HEK293T (cell line): ENCODE data around the gene HSD17B11.
"Not testable (repeated sequence)": the region's sequence is repeated elsewhere in the genome, so short reads cannot be mapped to it uniquely, and the experiment has no call there.

Experiments used
- CTCF ChIA-PET: fragments of 350-600 bp; formaldehyde crosslinking; extraction: SDS; loops from one replicate; lab custom pipeline; 2021; ENCODE audit warnings: antibody characterized with exemption, inconsistent platforms; lab: Yijun Ruan, JAX
- POLR2A ChIA-PET: fragments of 350-600 bp; formaldehyde crosslinking; extraction: SDS; loops from one replicate; lab custom pipeline; 2020; ENCODE audit warnings: antibody characterized with exemption, inconsistent platforms; lab: Yijun Ruan, JAX
- DNase-seq: peaks from one replicate; pipeline ENCODE4 v3.0.0; 2012; ENCODE audit warnings: mixed read lengths; ENCODE audit errors: extremely low spot score
- ARNT ChIP-seq: fragments of 450-650 bp; IDR thresholded peaks from 2 replicates; pipeline ENCODE4 v1.6.1; 2017; ENCODE audit warnings: mild to moderate bottlenecking
- BHLHE40 ChIP-seq: fragments of 450-650 bp; IDR thresholded peaks from 2 replicates; pipeline ENCODE4 v1.6.1; 2016; ENCODE audit warnings: mild to moderate bottlenecking, moderate library complexity, borderline replicate concordance
- CTBP1 ChIP-seq: fragments of 450-650 bp; IDR thresholded peaks from 2 replicates; pipeline ENCODE4 v1.6.1; 2016; ENCODE audit warnings: borderline replicate concordance
- ELF4 ChIP-seq: fragments of 450-650 bp; IDR thresholded peaks from 2 replicates; pipeline ENCODE4 v1.6.1; 2017; ENCODE audit warnings: antibody characterized with exemption
- FOXA1 ChIP-seq: fragments of 450-650 bp; IDR thresholded peaks from 2 replicates; pipeline ENCODE4 v1.6.1; 2016; ENCODE audit warnings: mild to moderate bottlenecking
- FOXK2 ChIP-seq: fragments of 450-650 bp; IDR thresholded peaks from 2 replicates; pipeline ENCODE4 v1.6.1; 2016; ENCODE audit warnings: mild to moderate bottlenecking
- FOXM1 ChIP-seq: fragments of 450-650 bp; IDR thresholded peaks from 2 replicates; pipeline ENCODE4 v1.6.1; 2017; ENCODE audit warnings: mild to moderate bottlenecking, borderline replicate concordance
- HDGF ChIP-seq: fragments of 450-650 bp; IDR thresholded peaks from 2 replicates; pipeline ENCODE4 v1.6.1; 2017; ENCODE audit warnings: antibody characterized with exemption, borderline replicate concordance
- L3MBTL2 ChIP-seq: fragments of 450-650 bp; conservative IDR thresholded peaks from 2 replicates; pipeline ENCODE4 v1.6.1; 2016; ENCODE audit warnings: mild to moderate bottlenecking
- LEF1 ChIP-seq: fragments of 450-650 bp; IDR thresholded peaks from 2 replicates; pipeline ENCODE4 v1.6.1; 2017; ENCODE audit warnings: mild to moderate bottlenecking, borderline replicate concordance
- NFRKB ChIP-seq: fragments of 450-650 bp; IDR thresholded peaks from 2 replicates; pipeline ENCODE4 v1.6.1; 2016; ENCODE audit warnings: mild to moderate bottlenecking, moderate library complexity
- SP1 ChIP-seq: fragments of 450-650 bp; IDR thresholded peaks from 2 replicates; pipeline ENCODE4 v1.6.1; 2017
- SUZ12 ChIP-seq: fragments of 450-650 bp; IDR thresholded peaks from 2 replicates; pipeline ENCODE4 v1.6.1; 2016; ENCODE audit warnings: mild to moderate bottlenecking
- TARDBP ChIP-seq: fragments of 450-650 bp; IDR thresholded peaks from 2 replicates; pipeline ENCODE4 v1.6.1; 2016
- ZNF384 ChIP-seq: fragments of 450-650 bp; IDR thresholded peaks from 2 replicates; pipeline ENCODE4 v1.6.1; 2016
- TF ChIP-seq, protein P1 (sequence below): fragments of 450-650 bp; IDR thresholded peaks from 2 replicates; pipeline ENCODE4 v1.6.1; 2016

HSD17B11 gene

DNA sequence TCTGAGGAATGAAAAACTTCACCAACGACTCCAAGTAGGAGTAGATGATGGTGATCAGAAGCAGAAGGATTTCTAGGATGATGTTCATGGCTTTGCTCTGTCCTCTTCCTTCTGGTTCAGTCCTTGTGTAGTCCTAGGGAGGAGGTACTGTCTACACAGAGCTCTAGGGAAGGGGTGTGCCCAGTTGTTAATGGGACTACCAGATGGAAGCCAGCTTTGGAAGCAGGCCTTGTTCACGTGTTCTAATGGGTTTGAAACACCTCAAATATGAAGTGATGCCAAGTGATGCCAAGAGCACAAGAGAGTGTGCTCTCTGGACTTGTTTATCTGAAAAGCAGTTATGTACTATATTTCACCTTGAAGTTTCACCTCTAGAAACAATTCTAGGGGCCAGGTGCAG lies 68.2 kb downstream of the HSD17B11 start, which contains the start of gene HSD17B13:
Gene HSD17B13, minus strand, starts transcription at position 129 of the 400 bp plus-strand sequence. Its CDS starts 41 bp downstream, at position 88.
- ChIA-PET POLR2A (no interaction called here), CTCF (no interaction called here)
- no peak for DNase-seq
- no peak for TF ChIP-seq ARNT
- TF ChIP-seq L3MBTL2, result no peak
- TF ChIP-seq ELF4, result no peak
- TF ChIP-seq FOXK2, result no peak
- no peak for TF ChIP-seq HDGF
- no peak for TF ChIP-seq CTBP1
- TF ChIP-seq ZNF384, result no peak
- no peak for TF ChIP-seq NFRKB
- TF ChIP-seq TARDBP, result no peak
- no peak for TF ChIP-seq SUZ12
- TF ChIP-seq FOXM1, result no peak
- TF ChIP-seq SP1, result no peak
- TF ChIP-seq FOXA1, result no peak
- TF ChIP-seq, protein P1, sequence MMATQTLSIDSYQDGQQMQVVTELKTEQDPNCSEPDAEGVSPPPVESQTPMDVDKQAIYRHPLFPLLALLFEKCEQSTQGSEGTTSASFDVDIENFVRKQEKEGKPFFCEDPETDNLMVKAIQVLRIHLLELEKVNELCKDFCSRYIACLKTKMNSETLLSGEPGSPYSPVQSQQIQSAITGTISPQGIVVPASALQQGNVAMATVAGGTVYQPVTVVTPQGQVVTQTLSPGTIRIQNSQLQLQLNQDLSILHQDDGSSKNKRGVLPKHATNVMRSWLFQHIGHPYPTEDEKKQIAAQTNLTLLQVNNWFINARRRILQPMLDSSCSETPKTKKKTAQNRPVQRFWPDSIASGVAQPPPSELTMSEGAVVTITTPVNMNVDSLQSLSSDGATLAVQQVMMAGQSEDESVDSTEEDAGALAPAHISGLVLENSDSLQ, result no peak
- TF ChIP-seq BHLHE40, result no peak
- no peak for TF ChIP-seq LEF1

DNA sequence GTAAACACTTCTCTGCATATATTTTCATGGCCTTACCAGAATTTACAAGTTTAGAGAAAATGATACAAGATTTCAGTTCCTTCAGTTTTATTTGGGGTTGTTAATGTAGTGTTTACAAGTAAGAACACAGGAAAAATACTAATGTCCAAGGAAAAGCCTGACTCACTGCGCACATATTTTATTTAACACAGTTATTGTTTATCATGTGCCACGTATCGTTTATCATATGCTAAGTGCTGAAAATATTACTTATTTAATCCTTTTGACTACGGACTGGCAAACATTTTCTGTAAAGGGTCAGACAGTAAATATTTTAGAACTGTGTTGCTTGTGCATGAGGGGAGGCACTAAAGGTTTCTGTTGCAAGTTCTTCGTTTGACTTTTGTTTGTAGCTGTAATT lies 69.1 kb downstream of the HSD17B11 start:
- ChIA-PET POLR2A (no interaction called here), CTCF (no interaction called here)
- DNase-seq, result no peak
- no peak for TF ChIP-seq L3MBTL2
- no peak for TF ChIP-seq BHLHE40

DNA sequence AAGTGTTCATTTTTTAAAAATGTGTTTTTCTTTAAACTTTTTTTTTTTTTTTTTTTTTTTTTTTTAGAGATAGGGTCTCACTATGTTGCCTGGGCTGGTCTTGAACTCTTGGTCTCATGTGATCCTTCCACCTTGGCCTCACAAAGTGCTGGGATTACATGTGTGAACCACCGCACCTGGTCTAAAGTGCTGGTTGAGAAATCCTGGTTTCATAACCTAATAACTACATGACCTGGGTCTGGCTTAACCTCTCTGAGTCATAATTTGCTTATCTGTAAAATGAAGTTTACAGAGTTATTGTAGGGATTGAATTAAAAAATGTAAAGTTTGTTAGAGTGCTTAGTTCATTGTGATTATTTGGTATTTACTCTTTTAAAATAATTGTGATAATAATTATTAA lies 73.5 kb downstream of the HSD17B11 start:
- POLR2A ChIA-PET, result no interaction called here
- CTCF ChIA-PET, result no interaction called here
- no peak for DNase-seq
- no peak for TF ChIP-seq ZNF384
- no peak for TF ChIP-seq ELF4
- no peak for TF ChIP-seq LEF1
- TF ChIP-seq, protein P1, result no peak
- no peak for TF ChIP-seq SP1
- no peak for TF ChIP-seq FOXM1
- no peak for TF ChIP-seq TARDBP
- no peak for TF ChIP-seq L3MBTL2

DNA sequence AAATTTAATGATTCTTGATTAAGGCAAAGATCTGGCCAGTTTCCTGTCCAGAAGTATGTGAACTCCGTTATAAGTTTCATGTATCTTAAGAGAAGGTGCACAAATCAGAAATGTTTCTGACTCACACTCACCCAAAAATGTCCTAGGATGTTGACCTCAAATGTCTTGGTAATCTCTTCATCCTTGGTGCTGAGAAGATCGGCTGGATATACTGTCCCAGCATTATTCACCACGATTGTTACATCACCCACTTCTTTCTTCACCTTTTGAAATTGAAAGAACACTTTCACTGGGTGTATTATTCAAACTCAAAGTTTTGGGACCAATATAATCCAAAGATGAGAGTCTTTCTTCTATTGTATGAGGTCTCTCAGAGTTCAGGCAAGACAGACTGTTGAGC lies 74.0 kb downstream of the HSD17B11 start:
- ChIA-PET CTCF (no interaction called here), POLR2A (no interaction called here)
- DNase-seq, result no peak
- TF ChIP-seq ARNT, result no peak
- TF ChIP-seq LEF1, result no peak
- TF ChIP-seq FOXM1, result no peak
- no peak for TF ChIP-seq SP1
- TF ChIP-seq ZNF384, result no peak
- TF ChIP-seq HDGF, result no peak
- no peak for TF ChIP-seq TARDBP
- TF ChIP-seq, protein P1, result no peak
- no peak for TF ChIP-seq BHLHE40
- no peak for TF ChIP-seq CTBP1
- no peak for TF ChIP-seq NFRKB
- TF ChIP-seq ELF4, result no peak
- TF ChIP-seq L3MBTL2, result no peak
- TF ChIP-seq FOXK2, result no peak
- no peak for TF ChIP-seq FOXA1
- no peak for TF ChIP-seq SUZ12

DNA sequence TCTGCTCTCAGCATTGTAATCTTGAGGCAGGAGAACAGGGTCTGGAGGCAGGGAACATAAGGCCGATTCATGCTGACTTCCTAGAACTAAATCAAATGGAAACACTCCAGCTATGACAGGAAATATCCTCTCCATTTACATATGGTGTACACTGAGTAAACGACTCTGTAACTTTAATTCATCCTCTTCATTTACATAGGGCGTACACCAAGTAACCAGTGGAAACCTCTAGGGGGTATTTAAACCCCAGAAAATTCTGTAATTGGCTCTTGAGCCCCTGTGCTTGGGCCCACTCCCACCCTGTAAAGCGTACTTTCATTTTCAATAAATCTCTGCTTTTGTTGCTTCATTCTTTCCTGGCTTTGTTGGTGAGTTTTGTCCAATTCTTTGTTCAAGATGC lies 76.0 kb downstream of the HSD17B11 start:
- DNase-seq, CTCF ChIA-PET, POLR2A ChIA-PET: not testable (repeated sequence)

DNA sequence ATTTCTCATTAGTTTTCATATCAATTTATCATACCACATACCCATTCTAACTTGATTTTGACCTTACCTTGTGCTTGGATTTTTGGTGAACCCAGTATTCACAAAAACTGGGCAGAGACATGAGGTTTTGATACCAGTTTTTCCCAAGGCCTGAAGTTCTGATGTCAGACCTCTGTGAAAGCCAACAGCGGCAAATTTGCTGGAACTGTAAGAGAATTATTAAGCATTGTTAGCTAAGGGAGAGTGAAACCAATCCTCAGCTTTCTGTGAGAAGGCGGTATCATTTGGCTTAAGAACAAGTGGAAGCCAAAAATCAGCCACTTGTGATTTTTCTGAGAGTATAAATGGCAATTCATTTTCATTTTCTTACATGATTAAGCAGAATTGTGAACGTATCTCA lies 77.2 kb downstream of the HSD17B11 start:
- CTCF ChIA-PET, result no interaction called here
- DNase-seq, result no peak
- POLR2A ChIA-PET, result no interaction called here
- no peak for TF ChIP-seq BHLHE40
- TF ChIP-seq FOXK2, result no peak
- TF ChIP-seq LEF1, result no peak
- no peak for TF ChIP-seq CTBP1
- TF ChIP-seq ELF4, result no peak
- no peak for TF ChIP-seq ZNF384
- TF ChIP-seq HDGF, result no peak
- TF ChIP-seq ARNT, result no peak
- no peak for TF ChIP-seq FOXM1
- no peak for TF ChIP-seq L3MBTL2
- no peak for TF ChIP-seq SUZ12
- TF ChIP-seq, protein P1, result no peak
- no peak for TF ChIP-seq FOXA1
- no peak for TF ChIP-seq TARDBP
- no peak for TF ChIP-seq NFRKB
- no peak for TF ChIP-seq SP1
